Activated CD8-positive, alpha-beta memory T cell treated with anti-CD3 and anti-CD28 coated beads, Interleukin-2, amount 50 U/mL, for 1 hour (primary cell): ENCODE data around the gene TMEM86B.

Experiments
- DNase-seq: peaks from one replicate; pipeline ENCODE4 v3.0.0-alpha.2; 2020; ENCODE audit errors: extremely low read depth

TMEM86B gene, protein sequence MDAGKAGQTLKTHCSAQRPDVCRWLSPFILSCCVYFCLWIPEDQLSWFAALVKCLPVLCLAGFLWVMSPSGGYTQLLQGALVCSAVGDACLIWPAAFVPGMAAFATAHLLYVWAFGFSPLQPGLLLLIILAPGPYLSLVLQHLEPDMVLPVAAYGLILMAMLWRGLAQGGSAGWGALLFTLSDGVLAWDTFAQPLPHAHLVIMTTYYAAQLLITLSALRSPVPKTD

DNA sequence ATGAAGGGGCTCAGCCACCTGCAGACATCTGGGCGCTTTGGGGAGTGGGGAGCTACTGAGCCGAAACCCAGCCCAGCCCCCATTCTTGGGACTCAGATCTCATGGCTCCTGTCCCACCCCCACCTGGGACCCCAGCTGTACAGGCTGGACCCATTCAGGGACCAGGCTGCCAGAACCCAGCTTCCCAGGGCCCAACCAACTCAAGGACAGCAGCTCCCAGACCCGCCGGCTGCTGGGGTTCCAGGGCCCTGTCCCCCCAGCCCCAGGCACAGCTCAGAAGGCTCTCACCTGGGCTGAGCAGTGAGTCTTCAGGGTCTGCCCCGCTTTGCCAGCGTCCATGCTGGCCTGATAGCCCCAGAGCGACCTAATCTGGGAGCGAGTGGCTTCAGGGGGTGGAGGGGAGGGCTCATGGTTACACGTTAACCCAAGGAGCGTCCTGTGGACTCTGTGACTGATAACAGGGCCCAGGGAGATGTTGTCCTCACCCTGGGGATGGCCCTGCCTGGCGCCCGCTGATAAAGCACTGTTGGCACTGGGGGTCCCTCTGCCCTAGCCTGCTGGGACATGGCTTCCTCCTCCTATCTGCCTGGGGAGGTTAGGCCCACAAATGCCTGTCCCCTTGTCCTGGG, at the start of gene TMEM86B:
TSS of gene TMEM86B (minus strand) at position 361 of the 629 bp plus-strand sequence. CDS start at position 339, 22 bp downstream.
- DNase-seq = no peak

DNA sequence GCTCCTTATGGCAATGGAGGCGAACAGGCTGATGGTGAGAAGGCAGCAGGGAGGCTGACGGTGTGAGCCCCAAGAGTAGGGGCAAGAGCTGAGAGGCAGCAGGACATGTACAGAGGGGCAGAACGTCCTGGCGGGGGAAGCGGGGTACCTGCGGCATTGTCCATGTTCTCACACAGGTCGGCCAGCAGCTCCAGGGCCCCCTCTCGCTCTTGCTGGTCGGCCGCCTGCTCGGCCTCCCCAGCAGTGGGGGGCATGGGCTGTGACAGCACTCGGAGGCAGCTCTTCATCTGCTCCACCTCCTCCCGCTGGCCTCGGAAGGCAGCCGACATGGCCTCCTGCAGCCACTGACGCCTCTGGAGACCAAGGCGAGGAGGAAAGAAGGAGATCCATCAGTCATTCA, 48.9 kb upstream of the TMEM86B start:
- no peak for DNase-seq

DNA sequence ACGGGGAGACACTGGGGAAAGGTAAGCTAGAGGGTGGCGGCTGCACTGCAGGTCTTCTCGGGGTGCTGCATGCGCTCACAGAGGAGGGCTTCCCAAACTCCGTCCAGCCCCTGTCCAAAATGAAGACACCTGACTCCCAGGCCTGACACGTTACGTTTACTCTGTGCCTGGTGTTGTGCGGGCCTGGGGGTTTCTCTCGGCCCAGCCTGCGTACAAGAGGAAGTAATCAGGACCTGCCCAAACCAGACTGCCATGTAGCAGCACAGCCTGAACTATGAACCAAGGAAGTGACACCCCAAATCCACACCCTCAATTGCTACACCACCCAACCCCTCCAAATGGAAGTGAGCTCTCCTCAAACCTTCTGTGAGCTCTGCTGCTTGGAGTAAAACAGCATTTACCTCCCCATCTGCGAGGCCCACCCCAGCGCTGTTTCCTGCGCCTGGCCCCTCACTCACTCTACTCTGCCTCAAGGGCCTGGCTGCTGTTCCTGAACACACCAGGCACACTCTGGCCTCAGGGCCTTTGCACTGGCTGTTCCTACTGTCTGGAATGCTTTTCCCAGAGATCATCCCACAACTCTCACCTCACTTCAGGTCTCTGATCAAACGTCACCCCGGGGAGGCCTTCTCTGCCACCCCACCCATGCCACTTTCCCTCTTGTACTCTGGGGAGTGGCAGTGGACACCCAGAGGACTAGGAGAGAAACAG, 48.3 kb upstream of the TMEM86B start:
- no peak for DNase-seq

DNA sequence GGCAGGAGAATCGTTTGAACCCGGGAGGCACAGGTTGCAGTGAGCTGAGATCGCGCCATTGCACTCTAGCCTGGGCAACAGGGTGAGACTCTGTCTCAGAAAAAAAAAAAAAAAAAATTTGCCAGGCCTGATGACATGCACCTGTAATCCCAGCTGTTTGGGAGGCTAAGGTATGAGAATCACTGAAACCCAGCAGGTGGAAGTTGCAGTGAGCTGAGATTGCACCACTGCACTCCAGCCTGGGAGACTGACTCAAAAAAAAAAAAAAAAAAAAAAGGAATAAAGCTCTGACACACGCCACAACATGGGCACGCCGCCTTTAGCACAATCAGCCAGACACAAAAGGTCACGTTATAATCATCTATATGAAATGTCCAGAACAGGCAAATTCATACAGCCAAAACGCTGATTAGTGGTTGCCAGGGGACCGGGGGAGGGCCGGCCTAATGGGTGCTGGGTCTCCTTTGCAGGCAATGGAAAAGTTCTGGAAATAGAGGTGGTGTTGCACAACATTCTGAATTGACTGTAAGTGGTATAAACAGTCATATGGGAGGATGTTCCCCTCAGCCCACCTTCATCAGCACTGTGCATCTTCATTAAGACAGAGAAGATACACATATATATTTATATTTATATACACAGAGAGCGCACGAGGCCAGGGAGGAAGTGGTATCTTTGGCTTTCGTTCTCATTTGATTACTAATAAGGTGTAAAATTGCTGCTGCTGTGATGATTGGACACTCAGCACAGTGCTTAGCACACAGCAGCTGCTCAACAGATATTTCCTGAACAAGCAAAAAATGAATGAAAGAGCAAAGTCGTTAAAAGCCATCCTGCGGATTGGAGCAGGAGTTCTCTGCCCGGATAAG, 47.5 kb upstream of the TMEM86B start:
- DNase-seq = no peak

DNA sequence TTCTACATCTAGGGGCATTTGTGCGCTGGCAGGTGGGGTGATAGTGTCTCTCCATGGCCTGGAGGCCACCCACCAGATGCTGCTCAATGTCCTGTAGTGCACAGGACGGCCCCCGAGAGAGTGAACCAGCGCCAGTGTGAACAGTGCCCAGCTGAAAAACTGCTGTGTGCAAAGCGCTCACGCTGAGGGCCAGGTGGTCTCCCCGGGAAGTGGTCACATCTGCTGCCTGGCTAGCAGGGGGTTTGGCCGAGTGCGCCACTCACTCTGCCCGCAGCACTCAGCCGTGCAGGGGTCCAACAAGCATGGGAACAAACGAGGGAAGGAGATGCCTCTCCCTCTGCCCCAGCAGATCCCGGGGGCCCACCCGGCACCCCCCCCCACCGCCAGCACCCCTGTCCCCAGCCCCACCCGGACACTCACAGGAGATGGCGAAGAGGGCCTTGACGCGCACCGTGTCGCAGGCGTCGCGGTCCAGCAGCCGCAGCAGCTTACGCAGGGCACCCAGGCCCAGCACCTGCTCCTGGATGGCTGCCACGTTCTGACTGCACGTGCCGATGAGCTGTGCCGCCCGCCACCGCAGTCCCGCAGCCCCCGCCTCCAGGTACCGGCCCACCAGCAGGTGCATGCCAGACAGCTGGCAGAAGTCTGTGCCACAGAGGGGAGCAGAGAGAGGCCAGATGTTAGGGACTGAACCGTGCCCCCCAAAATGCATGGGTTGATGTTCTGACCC, 45.6 kb upstream of the TMEM86B start:
- DNase-seq = no peak

DNA sequence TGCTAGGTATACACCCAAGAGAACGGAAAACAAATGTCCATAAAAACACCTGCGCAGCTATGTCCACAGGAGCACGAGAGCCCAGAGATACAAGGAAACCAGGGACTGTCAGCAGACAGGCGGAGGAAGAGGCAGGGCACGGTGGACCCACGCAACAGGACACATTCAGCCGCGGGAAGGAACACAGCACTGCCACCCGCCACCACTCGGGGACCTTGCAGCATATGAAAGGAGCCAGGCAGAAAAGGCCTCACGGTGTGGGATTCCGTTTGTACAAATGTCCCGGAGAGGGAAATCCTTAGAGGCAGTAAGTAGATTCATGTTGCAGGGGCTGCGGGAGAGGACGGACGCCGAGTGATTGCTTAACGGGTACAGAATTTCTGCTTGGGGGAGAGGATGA, 43.6 kb upstream of the TMEM86B start:
- DNase-seq = no peak

DNA sequence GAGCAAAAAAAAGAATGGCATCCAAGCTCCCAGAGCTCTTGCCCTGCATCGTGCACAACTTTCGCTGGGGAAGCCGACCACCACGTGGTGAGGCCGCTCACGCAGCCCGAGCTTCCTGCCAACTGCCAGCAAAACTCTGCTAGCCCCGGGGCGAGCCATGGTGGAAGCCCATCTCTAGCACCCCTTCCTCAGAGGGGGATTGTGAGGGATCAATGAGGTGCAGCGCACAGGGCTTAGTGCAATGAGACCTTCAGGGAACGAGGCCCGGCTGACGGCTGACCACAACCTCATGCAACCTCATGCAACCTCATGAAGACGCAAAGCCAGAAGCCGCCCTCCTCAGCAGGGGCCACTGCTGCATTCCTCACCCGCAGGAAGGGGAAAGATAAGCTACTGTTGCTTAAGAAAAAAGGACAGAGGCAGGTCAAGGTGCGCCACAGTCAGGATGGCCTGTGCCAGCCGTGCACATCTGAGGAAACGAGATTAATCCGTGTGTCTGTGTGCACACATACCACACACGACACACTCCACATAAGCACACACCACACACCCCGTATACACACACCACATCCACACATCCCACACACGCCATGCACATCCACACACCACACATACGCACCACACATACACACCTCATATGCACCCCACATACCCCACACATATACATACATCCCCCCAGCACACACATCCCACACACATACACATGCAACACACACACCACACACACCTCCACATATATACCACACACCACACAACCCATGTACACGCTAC, 41.8 kb upstream of the TMEM86B start:
- DNase-seq = no peak

DNA sequence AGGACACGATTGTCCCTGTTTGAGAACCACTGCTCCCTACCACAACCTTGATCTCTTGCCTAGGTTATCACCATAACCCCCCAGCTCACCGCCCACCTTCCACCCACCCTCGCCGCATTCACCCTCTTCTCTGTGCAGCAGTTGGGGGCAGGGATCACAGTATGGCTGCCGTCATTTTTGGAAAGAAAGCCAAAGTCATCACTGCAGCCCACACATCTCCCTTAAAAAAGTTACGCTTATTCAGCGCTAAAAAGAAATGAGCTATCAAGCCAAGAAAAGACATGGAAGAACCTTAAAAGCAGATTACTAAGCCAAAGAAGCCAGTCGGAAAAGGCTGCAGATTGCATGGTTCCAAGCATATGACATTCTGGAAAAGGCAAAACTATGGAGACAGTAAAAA, 40.7 kb upstream of the TMEM86B start:
- no peak for DNase-seq

DNA sequence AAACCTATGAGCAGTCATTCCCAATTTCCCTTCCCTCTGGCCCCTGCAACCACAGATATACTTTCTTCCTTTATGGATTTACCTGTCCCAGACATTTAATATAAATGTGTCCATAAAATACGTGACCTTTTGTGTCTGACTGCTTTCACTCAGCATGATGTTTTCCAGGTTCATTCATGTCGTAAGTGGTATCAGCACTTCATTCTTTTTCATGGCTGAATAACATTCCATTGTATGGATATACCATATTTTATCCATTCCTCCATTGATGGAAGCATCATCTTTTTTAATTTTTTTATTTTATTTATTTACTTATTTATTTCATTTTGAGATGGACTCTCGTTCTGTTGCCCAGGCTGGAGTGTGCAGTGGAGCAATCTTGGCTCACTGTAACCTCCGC, 38.3 kb upstream of the TMEM86B start:
- DNase-seq = no peak

DNA sequence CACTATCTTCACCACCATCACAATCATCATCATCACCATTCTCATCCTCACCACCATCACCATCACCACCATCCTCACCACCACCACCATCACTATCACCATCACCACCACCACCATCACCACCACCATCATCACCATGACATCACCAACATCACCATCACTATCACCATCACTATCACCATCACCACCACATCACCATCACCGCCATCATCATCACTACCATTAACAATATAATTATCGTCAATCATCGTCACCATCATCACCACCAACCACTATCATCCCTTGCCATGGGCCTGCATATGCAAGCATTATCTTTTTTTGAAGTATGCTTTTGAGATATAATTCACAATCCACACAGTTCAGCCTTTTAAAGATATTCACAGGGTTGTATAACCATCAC, 37.8 kb upstream of the TMEM86B start:
- DNase-seq = no peak

DNA sequence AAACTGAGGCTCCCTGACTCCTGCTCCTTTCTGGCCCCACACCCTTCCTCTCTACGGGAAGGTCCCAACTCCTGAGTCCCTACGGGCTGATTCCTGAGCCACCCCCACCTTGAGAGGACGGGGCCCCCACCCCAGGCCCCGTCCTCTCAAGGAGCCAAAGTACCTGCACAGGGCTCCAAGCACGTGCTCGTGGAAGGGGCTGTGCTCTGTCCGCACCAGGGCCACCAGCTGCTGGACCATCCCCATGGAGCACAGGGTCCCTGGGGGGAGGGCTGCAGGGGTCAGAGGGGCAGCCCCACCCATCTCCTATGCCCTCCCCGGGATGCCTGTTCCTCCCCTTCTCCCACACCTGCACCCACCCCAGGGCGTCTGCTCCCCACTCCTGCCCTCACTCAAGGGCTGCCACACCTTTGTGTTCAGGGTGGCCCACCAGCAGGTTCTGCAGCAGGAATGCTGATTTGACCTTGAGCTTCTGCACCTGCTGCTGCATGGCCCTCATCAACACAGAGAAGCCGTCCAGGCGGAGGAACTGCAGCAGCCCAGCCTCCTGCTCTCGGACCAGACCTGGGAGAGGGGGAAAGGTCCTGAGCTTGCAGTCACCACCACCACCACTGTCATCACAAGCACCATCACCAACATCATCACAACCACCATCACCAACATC, 37.3 kb upstream of the TMEM86B start:
- DNase-seq = no peak

DNA sequence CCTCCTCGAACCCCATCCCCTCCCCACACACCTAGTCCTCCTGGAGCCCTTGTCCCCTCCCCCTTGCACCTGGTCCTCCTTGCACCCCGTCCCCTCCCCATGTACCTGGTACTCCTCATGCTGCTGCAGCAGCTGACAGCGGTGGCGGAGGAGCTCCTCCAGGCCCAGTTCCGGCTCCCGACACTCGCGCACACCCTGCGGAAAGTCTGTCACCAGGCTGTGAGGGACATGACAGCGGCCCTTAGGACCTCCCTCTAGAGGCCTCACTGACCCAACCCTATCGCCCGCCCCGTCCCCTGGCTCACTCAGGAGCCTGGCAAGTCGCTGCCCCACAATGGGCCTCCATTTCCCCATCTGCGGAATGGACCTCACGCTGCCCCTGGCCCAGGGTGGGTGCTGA, 36.6 kb upstream of the TMEM86B start:
- DNase-seq = no peak

DNA sequence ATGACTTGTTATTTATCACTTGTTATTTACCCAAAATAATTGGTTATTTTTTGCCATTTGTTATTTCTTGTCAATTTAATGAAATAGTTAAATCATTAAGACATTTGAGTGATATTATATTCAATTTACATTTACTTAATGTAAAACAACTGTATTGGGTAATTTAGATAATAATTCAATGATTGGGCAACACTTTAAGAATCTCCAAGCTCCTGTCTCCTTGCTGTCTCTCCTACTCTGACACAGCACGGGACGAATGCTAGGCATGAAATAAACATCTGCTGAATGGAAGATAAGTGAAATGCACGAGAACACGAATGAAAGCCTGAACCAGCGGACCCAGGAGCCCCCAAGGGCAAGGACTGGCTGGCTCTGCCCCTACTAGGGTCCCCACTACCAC, 36.0 kb upstream of the TMEM86B start:
- DNase-seq = no peak

DNA sequence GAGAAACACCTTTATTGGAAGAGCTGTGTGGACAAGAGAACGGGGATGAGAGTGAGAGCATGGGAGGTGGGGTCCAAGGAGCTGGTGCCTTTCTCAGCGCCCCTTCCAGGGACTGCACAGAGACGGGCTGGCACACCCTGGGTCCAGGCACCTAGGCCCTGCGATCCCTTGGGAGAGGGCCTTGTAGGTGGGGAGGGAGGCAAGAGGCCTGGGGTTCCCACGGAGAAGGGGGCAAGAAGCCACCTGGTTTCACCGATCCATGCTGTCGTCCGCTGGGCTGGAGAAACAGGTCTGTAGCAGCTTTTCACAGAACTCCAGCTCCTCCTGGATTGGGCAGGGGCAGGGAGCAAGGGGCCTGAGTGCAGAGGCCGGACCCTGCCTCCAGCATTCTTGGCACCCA, 33.8 kb upstream of the TMEM86B start:
- DNase-seq = no peak

DNA sequence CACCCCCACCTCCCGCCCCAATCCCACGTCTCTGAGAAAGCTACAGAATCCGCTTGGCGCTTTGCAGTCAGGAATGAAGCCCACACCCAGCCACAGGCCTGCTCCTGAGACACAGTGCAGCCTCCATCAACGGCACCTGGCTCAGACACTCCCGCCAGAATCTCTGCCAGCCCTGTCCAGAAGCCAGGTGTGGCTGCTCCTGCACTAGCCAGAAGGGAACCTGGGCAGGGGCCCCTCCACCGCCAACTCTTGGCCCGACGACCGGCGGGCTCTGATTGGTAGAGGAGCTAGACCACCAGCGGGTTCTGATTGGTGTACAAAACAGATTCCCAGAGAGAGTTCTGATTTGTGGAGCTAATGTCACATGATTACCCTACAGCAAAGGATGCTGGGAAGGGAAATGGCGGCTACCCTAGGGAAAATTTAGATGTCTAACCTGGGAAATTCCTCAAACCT, 33.1 kb upstream of the TMEM86B start:
- DNase-seq = no peak

DNA sequence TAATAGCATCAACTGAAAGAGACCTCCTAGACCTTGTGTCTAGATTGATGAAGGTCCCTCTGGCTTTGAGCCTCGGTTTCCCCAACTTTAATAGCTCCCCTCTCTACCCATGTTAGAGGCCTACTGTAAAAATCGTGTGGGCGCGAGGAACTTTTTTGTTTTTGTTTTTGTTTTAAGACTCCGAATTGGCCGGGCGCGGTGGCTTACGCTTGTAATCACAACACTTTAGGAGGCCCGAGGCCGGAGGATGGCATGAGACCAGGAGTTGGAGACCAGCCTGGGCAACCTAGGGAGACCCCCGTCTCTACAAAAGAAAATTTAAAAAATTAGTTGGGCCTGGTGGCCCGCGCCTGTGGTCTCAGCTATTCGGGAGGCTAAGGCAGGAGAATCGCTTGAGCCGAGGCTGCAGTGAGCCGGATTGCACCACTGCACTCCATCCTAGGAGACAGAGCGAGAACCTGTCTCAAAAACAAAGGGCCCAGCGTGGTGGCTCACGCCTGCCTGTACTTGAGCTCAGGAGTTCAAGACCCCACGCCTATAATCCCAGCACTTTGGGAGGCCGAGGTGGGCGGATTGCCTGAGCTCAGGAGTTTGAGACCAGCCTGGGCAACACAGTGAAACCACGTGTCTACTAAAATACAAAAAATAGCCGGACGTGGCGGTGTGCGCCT, 31.1 kb upstream of the TMEM86B start:
- no peak for DNase-seq

DNA sequence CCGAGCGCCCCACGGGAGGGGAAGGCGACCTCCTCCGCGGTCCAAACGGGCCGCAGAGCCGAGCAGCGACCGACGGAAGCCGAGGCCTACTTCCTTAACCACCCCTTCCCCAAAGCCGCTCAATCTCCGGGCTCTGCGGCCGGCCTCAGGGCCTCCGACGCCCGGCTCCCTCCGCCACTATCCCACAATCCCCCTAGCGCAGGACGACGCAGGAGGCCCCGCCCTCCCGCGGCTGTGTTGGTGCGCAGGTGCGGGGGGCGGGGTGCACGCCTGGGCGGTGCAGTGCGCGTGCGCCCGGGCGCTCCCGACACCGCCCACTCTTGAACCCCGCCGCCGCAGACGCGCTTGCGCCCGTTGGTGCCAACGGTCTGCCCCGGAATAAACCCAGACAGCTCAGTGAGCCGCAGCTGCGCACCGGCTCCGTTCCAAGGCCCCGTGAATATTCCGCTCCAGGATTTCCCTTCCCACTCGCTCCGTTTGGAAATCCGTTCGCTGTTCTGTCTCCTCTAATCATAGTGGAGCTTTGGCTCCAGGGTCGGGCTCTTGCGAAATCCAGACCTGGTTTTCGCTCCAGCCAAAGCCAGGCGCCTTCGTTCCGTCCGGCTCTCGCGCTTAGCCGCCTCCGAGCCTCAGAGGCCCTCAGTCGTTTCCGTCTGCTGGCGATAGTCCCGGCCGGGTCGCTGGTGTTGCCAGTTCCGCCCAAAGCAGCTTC, 30.4 kb upstream of the TMEM86B start, which contains the start of gene PPP6R1:
TSS of gene PPP6R1 (minus strand) at position 190 of the 712 bp plus-strand sequence. CDS start 11,914 bp downstream, outside the sequence.
- DNase-seq = peak; percentile 72

DNA sequence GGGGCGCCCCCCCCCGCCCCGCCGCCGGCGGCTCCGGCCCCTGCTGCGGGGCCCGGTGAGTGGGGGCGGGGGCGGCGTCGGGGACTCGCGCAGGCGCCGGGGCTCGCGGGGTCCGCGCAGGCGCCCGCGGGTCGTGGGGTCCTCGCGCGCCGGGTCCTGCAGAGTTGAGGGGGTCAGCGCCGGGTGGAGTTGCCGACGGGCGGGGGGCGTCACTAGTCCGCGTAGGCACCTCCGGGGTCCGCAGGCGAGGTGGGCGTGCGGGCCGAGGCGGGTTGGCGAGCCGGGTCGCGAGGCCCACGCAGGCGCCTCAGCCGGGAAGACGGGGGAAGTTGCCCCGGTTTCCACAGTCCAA, 29.9 kb upstream of the TMEM86B start:
- no peak for DNase-seq
